GM13977 (cell line): ENCODE measurements around the gene LMNTD2.

ENCODE experiments used
- DNase-seq: peaks from one replicate; pipeline ENCODE4 v3.0.0; 2012; ENCODE audit warnings: low spot score
- in situ Hi-C: fragments of 300-500 bp; cut with MboI; formaldehyde crosslinking; loops from one replicate; pipeline ENCODE4 v1.12.0; 2022; ENCODE audit warnings: low sequenced_read_pairs, low pct_unique_long_range_greater_than_20kb, mixed read lengths, inconsistent platforms; ENCODE audit not compliant: unreplicated experiment
- TF ChIP-seq, protein P1 (sequence below): IDR thresholded peaks from 2 replicates; pipeline ENCODE4 v1.5.1; 2012; ENCODE audit warnings: mild to moderate bottlenecking, control low read depth; ENCODE audit not compliant: insufficient read depth; ENCODE audit errors: extremely low read depth, missing control alignments

LMNTD2 gene

GRCh38 chr11:605286-606129 lies 45.0 kb upstream of the LMNTD2 start:
- TF ChIP-seq, protein P1, sequence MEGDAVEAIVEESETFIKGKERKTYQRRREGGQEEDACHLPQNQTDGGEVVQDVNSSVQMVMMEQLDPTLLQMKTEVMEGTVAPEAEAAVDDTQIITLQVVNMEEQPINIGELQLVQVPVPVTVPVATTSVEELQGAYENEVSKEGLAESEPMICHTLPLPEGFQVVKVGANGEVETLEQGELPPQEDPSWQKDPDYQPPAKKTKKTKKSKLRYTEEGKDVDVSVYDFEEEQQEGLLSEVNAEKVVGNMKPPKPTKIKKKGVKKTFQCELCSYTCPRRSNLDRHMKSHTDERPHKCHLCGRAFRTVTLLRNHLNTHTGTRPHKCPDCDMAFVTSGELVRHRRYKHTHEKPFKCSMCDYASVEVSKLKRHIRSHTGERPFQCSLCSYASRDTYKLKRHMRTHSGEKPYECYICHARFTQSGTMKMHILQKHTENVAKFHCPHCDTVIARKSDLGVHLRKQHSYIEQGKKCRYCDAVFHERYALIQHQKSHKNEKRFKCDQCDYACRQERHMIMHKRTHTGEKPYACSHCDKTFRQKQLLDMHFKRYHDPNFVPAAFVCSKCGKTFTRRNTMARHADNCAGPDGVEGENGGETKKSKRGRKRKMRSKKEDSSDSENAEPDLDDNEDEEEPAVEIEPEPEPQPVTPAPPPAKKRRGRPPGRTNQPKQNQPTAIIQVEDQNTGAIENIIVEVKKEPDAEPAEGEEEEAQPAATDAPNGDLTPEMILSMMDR = no peak

DNA sequence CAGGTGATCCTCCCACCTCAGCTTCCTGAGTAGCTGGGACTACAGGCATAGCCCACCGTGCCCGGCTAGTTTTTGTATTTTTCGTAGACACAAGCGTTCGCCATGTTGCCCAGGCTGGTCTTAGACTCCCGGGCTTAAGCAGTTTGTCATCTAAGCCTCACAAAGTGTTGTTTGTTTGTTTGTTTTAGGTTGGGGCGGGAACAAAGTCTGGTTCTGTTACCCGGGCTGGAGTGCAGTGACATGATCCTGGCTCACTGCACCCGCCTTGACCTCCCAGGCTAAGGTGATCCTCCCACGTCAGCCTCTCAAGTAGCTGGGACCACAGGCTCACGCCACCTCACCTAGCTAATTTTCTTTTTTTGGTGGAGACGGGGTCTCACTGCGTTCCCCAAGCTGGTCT lies 42.6 kb upstream of the LMNTD2 start:
- TF ChIP-seq, protein P1 = no peak
- DNase-seq = no peak
- in situ Hi-C loops = no loop called here

More at GRCh38 chr11:605286-606129, 45.0 kb upstream of the LMNTD2 start:
- no peak for DNase-seq
- in situ Hi-C loops = no loop called here

GRCh38 chr11:601573-602245 lies 41.2 kb upstream of the LMNTD2 start:
- no peak for DNase-seq
- in situ Hi-C loops = no loop called here
- TF ChIP-seq, protein P1 = no peak

DNA sequence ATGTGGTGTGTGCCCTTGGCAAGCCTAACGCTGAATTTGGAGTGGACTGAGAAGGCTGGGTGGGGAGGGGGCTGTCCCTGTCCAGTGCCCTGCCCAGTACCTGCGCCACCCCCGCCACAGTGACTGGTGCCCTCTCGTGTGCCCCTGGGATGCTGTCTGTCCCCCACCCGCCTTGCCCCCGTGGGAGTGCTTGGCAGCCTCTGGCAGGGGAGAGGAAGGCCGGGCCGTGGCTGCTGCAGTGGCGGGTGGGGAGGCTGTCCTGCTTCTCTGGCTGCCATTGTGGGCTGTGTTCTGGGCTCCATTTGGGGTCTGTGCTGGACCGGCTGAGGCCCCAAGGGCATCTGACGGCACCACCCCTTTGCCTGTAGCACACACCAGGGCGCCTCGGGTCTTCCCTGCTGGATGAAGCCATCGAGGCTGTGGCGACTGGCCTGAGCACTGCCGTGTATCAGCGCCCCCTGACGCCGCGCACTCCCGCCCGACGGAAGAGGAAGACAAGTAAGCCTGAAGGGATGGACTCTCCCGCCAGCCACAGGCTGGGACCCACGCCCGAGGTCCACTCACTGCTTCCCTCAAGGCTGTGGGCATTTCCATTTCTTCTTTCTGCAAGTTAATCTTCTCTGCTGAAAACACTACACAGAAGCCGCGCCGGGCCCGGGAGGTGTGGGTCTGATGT lies 37.6 kb upstream of the LMNTD2 start:
- TF ChIP-seq, protein P1 = no peak
- in situ Hi-C loops = no loop called here
- no peak for DNase-seq

DNA sequence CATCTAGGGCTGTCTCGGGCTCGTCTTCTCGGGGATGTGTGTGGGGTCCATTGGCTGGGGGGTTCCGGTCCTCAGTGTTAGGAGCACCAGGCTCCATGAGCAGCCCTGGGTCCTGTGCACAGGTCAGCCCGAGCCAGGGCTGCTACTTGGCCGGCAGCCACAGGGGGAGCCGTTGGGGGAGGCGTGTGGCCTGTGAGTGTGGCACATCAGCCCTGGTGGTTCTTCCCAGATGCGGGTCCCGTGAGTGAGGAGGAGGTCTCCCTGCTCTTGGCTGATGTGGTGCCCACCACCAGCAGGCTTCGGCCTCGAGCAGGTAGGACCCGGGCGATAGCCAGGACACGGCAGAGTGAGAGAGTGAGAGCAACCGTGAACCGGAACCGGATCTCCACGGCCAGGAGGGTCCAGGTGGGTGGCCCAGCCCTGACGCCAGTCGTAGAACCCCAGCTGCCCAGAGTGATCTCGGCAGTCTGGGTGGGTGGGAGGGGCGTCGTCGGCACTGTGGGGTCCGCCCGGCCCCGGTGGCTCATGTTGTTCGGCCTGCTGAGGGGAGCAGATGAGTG lies 36.7 kb upstream of the LMNTD2 start:
- no peak for DNase-seq
- in situ Hi-C loops = no loop called here
- TF ChIP-seq, protein P1 = peak; percentile 41

DNA sequence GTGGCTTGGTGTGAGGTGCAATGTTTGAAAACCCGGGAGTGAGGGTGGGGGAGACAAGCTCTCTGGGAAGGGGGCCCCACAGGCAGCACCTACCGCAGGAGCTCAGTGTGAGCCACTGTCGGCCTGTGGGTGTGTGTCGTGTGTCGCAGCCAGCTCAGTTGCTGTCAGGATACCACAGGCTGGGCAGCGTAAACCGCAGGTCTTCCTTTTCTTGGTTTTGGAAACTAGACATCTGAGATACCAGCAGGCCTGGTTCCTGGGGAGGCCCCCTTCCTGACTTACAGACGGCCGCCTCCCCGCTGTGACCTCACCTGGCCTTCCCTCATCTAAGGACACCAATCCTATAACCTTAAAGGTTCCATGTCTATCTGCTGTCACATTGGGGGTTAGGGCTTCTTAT lies 35.8 kb upstream of the LMNTD2 start:
- no peak for DNase-seq
- TF ChIP-seq, protein P1 = no peak
- in situ Hi-C loops = no loop called here
